Endothelial cell of hepatic sinusoid (primary cell): ENCODE results near the gene RIN3.
"Not testable (repeated sequence)": the region's sequence is repeated elsewhere in the genome, so short reads cannot be mapped to it uniquely, and the experiment has no call there.

Experiments
- in situ Hi-C: cut with HindIII; loops from 2 replicates; pipeline ENCODE4 v1.10.0; 2017; ENCODE audit warnings: low sequenced_read_pairs

Gene RIN3

GRCh38 chr14:92679246-92679645 is 165.7 kb downstream of the RIN3 start:
- in situ Hi-C loops = no loop called here

- in situ Hi-C loops = not testable (repeated sequence)
Measured at GRCh38 chr14:92680330-92680729, 166.7 kb downstream of the RIN3 start.

- in situ Hi-C loops = no loop called here
Measured at GRCh38 chr14:92680781-92681650, 167.4 kb downstream of the RIN3 start.

GRCh38 chr14:92683041-92683440 is 169.5 kb downstream of the RIN3 start:
- in situ Hi-C loops = no loop called here

- in situ Hi-C loops = loop anchor here (5.0 kb wide), 3 partner anchors 62 to 98 kb away; partner anchors contain the start of gene LGMN
Measured at GRCh38 chr14:92684801-92685560, 171.4 kb downstream of the RIN3 start.

- in situ Hi-C loops = loop anchor here (5.0 kb wide), 3 partner anchors 61 to 99 kb away; partner anchors contain the start of gene LGMN
Measured at GRCh38 chr14:92685784-92686355, 172.3 kb downstream of the RIN3 start.

- in situ Hi-C loops = loop anchor here (5.0 kb wide), 3 partner anchors 61 to 99 kb away; partner anchors contain the start of gene LGMN
Measured at GRCh38 chr14:92686411-92686899, 172.9 kb downstream of the RIN3 start.

- in situ Hi-C loops = loop anchor here (5.0 kb wide), 3 partner anchors 60 to 100 kb away; partner anchors contain the start of gene LGMN
Measured at GRCh38 chr14:92686900-92687427, 173.4 kb downstream of the RIN3 start.

- in situ Hi-C loops = loop anchor here (5.0 kb wide), 3 partner anchors 59 to 101 kb away; partner anchors contain the start of gene LGMN
Measured at GRCh38 chr14:92687681-92688433, 174.3 kb downstream of the RIN3 start.

- in situ Hi-C loops = loop anchor here (5.0 kb wide), 3 partner anchors 59 to 101 kb away; partner anchors contain the start of gene LGMN
Measured at GRCh38 chr14:92688434-92689375, 175.1 kb downstream of the RIN3 start.

GRCh38 chr14:92690171-92691011 is 176.8 kb downstream of the RIN3 start:
- in situ Hi-C loops = no loop called here

GRCh38 chr14:92692822-92693226 is 179.2 kb downstream of the RIN3 start:
- in situ Hi-C loops = no loop called here

- in situ Hi-C loops = no loop called here
Measured at GRCh38 chr14:92693998-92694795, 180.6 kb downstream of the RIN3 start.

- in situ Hi-C loops = no loop called here
Measured at GRCh38 chr14:92694807-92695206, 181.2 kb downstream of the RIN3 start.

GRCh38 chr14:92695562-92695961 is 182.0 kb downstream of the RIN3 start:
- in situ Hi-C loops = no loop called here

GRCh38 chr14:92696366-92696765 is 182.8 kb downstream of the RIN3 start:
- in situ Hi-C loops = no loop called here

GRCh38 chr14:92698393-92698792 is 184.8 kb downstream of the RIN3 start:
- in situ Hi-C loops = no loop called here
